Measurements from ENCODE around the gene JAKMIP1. TPM values are rescaled to one million over a fixed set of nuclear protein-coding genes. Genes with fewer than 3 reads are reported as not detected.

JAKMIP1 gene
- total RNA-seq, 1 experiment from 2014 or later = not detected

GRCh38 chr4:6200922-6201362 is 593 bp upstream of the JAKMIP1 start:
- in situ Hi-C loops (cut with HindIII; ENCODE audit: low pct_unique_long_range_greater_than_20kb, low sequenced_read_pairs) (no loop called here), intact Hi-C loops (cut with micrococcal nuclease; ENCODE audit: unreplicated experiment) (no loop called here)
- H3K4me1 ChIP-seq (ENCODE audit: control insufficient read depth, insufficient read depth, low read length) = no peaks in the 10 kb centered on the region
- no TSS peak for BruUV-seq (replicated peaks)
- no peaks in the 10 kb centered on the region for H3K9me3 ChIP-seq (ENCODE audit: control insufficient read depth, insufficient read depth, low read depth, low read length)
- DNase-seq (ENCODE audit: low read depth, low spot score) = no peak
- POLR2A ChIA-PET = no interaction called here
- H3K4me3 ChIP-seq (ENCODE audit: low read depth in 2 of 2, low read length in 2 of 2) = peak overlapping the region in 1 of 2 experiments; percentile 27; a peak in 3 of 4 replicates
- H3K36me3 ChIP-seq (ENCODE audit: control insufficient read depth, insufficient read depth, low read length) = no peaks in the 10 kb centered on the region
- H3K27ac ChIP-seq (ENCODE audit: low read length) = no peak overlapping the region
- no peak for ATAC-seq
- peaks cover 2% of the 10 kb centered on the region; the same call in 1 of the 2 replicates for H3K27me3 ChIP-seq (ENCODE audit: control insufficient read depth, insufficient read depth, low read length)
- CTCF ChIA-PET = interaction anchor here (0.6 kb wide), 1 partner anchor 130 kb away, joined by 5 read pairs; no protein-coding TSS in a partner anchor
- TF ChIP-seq REST (IDR thresholded peaks at IDR 0.05; ENCODE audit: insufficient read depth in 1 of 2, low read depth in 2 of 2, low read length in 1 of 2) (no peak), CTCF (IDR thresholded peaks at IDR 0.05) (no peak), TCF7L2 (IDR thresholded peaks at IDR 0.05; ENCODE audit: low read depth, low read length) (no peak), SIN3A (IDR thresholded peaks at IDR 0.05; ENCODE audit: borderline replicate concordance, insufficient read depth, low read depth, low read length) (no peak), POLR2AphosphoS5 (IDR thresholded peaks at IDR 0.05; ENCODE audit: low read depth, low read length) (no peak)

- intact Hi-C loops (cut with micrococcal nuclease; ENCODE audit: unreplicated experiment) = no loop called here
- ATAC-seq (peak; percentile 4; the same call in 1 of the 2 replicates), DNase-seq (ENCODE audit: low read depth, low spot score) (no peak)
- H3K4me3 ChIP-seq (ENCODE audit: low read depth in 2 of 2, low read length in 2 of 2) = peak overlapping the region; percentile 17 to 36; a peak in 3 of 4 replicates
- no peaks in the 10 kb centered on the region for H3K36me3 ChIP-seq (ENCODE audit: control insufficient read depth, insufficient read depth, low read length)
- ChIA-PET CTCF (interaction anchor here (0.6 to 1.4 kb wide), 2 partner anchors 51 to 471 kb away, joined by 3 to 6 read pairs; no protein-coding TSS in a partner anchor), POLR2A (no interaction called here)
- no peaks in the 10 kb centered on the region for H3K4me1 ChIP-seq (ENCODE audit: control insufficient read depth, insufficient read depth, low read length)
- H3K27ac ChIP-seq (ENCODE audit: low read length) = no peak overlapping the region
- no peaks in the 10 kb centered on the region for H3K9me3 ChIP-seq (ENCODE audit: control insufficient read depth, insufficient read depth, low read depth, low read length)
- in situ Hi-C loops (cut with HindIII; ENCODE audit: low pct_unique_long_range_greater_than_20kb, low sequenced_read_pairs) = no loop called here
- BruUV-seq (replicated peaks) = no TSS peak
- TF ChIP-seq SIN3A (IDR thresholded peaks at IDR 0.05; ENCODE audit: borderline replicate concordance, insufficient read depth, low read depth, low read length) (no peak), TCF7L2 (IDR thresholded peaks at IDR 0.05; ENCODE audit: low read depth, low read length) (no peak), POLR2AphosphoS5 (IDR thresholded peaks at IDR 0.05; ENCODE audit: low read depth, low read length) (no peak), CTCF (IDR thresholded peaks at IDR 0.05) (no peak), REST (IDR thresholded peaks at IDR 0.05; ENCODE audit: insufficient read depth in 1 of 2, low read depth in 2 of 2, low read length in 1 of 2) (no peak)
- H3K27me3 ChIP-seq (ENCODE audit: control insufficient read depth, insufficient read depth, low read length) = peaks cover 2% of the 10 kb centered on the region; the same call in 1 of the 2 replicates
Observed at GRCh38 chr4:6199422-6199921, 877 bp downstream of the JAKMIP1 start.
